ENCODE results near the gene SPC24. TPM values are rescaled to one million over a fixed set of nuclear protein-coding genes. Genes with fewer than 3 reads are reported as not detected.

The SPC24 gene
- total RNA-seq, 1 experiment from 2014 or later, result 33.9 TPM

DNA sequence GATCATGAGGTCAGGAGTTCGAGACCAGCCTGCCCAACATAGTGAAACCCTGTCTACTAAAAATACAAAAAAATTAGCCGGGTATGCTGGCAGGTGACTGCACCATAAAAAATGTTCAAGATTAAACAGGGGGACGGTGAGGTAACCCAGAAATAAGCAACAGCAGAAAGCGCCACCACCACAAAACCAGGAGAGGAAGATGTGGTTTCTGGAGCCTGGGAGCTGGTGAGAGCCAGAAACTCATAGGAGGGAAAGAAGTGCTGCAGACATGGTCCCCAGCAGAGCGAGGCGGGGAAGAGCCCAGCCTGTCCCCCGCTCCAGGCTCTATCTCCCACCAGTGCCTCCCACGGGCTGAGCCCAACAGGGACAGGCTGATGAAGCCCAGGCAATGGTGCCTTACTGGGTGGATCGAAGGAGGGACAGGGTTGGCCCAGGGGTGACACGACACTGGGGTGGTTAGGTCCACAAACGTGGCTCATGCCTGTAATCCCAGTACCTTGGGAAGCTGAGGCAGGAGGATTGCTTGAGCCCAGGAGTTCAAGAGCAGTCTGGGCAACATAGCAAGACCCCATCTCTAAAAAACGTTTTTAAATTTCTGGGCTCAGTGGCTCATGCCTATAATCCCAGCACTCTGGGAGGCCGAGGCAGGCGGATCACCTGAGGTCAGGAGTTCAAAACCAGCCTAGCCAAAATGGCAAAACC is 19.0 kb downstream of the SPC24 start:
- no peak for ATAC-seq
- intact Hi-C loops (cut with micrococcal nuclease), result loop anchor here (1.0 kb wide), 1 partner anchor 68 kb away; no protein-coding TSS in a partner anchor
- ChIA-PET RAD21 (ENCODE audit: low non-redundant PET in 1 of 2, low total read pairs in 2 of 2, uncharacterized antibody in 2 of 2, unreplicated experiment in 2 of 2) (no interaction called here), POLR2A (no interaction called here), CTCF (no interaction called here)
- no peaks in the 10 kb centered on the region for H3K9me2 ChIP-seq (ENCODE audit: insufficient read depth)
- H3K79me2 ChIP-seq (ENCODE audit: insufficient read depth, low read length), result peaks cover 5% of the 10 kb centered on the region; the same call in 1 of the 2 replicates
- H3K4me1 ChIP-seq (ENCODE audit: control insufficient read depth in 1 of 2, insufficient read depth in 2 of 2, low read length in 2 of 2), result peaks cover 40 to 44% of the 10 kb centered on the region in 2 experiments
- DNase-seq (ENCODE audit: low read depth, low spot score), result no peak
- peaks cover 12% of the 10 kb centered on the region in 2 experiments for H3K36me3 ChIP-seq (ENCODE audit: control insufficient read depth in 1 of 2, insufficient read depth in 2 of 2, low read length in 2 of 2)
- peak overlapping the region; percentile 92; the same call in 1 of the 2 replicates for H3K27ac ChIP-seq (ENCODE audit: low read depth, low read length)
- H3K4me2 ChIP-seq (ENCODE audit: low read length), result peak overlapping the region; percentile 85; the same call in 1 of the 2 replicates
- H3K4me3 ChIP-seq (replicated peaks in 1 of 2; ENCODE audit: low read depth in 1 of 2, low read length in 2 of 2), result no peak overlapping the region
- H3K27me3 ChIP-seq (ENCODE audit: insufficient read depth, low read length), result no peaks in the 10 kb centered on the region
- no peaks in the 10 kb centered on the region for H4K20me1 ChIP-seq (ENCODE audit: insufficient read depth)
- no peaks in the 10 kb centered on the region for H3K9me3 ChIP-seq (ENCODE audit: control insufficient read depth in 1 of 2, insufficient read depth in 1 of 2, low read depth in 1 of 2, low read length in 2 of 2)
- H2AFZ ChIP-seq (ENCODE audit: low read depth, low read length, poor library complexity, severe bottlenecking), result no peak overlapping the region
- H3K9ac ChIP-seq (ENCODE audit: low read length), result no peak overlapping the region
- TF ChIP-seq CBX3 (IDR thresholded peaks at IDR 0.05; ENCODE audit: low read depth) (no peak), CTCF (IDR thresholded peaks at IDR 0.05 in 2 of 3, conservative IDR thresholded peaks at IDR 0.05 in 1 of 3; ENCODE audit: borderline replicate concordance in 1 of 3, insufficient read depth in 1 of 3, low read depth in 2 of 3, low read length in 2 of 3) (no peak), YY1 (IDR thresholded peaks at IDR 0.05; ENCODE audit: extremely low read depth, insufficient replicate concordance, low read depth, low read length) (no peak), FOSL1 (IDR thresholded peaks at IDR 0.05; ENCODE audit: low read depth) (no peak), POLR2A (IDR thresholded peaks at IDR 0.05; ENCODE audit: borderline replicate concordance, extremely low read depth, insufficient read depth, insufficient read length) (no peak), CEBPB (IDR thresholded peaks at IDR 0.05; ENCODE audit: low read depth) (no peak), ZFX (IDR thresholded peaks at IDR 0.05) (no peak), ZNF274 (IDR thresholded peaks at IDR 0.05; ENCODE audit: low read depth, low read length) (no peak), JUND (IDR thresholded peaks at IDR 0.05) (no peak), ATF3 (IDR thresholded peaks at IDR 0.05) (no peak), REST (IDR thresholded peaks at IDR 0.05; ENCODE audit: low read depth) (no peak), ZBTB33 (IDR thresholded peaks at IDR 0.05; ENCODE audit: extremely low read depth, insufficient replicate concordance, low read length) (no peak)
- TF ChIP-seq, protein P1, sequence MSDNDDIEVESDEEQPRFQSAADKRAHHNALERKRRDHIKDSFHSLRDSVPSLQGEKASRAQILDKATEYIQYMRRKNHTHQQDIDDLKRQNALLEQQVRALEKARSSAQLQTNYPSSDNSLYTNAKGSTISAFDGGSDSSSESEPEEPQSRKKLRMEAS (IDR thresholded peaks at IDR 0.05), result no peak
- BruUV-seq (replicated peaks), result no TSS peak

Data from HCT116 (cell line).